Skeletal muscle satellite cell (primary cell): ENCODE data around the gene PUM1.

Experiments used
- H3K27me3 ChIP-seq: 2 replicates; pipeline ENCODE4 v1.7.0; 2013; ENCODE audit warnings: low read length; ENCODE audit not compliant: control insufficient read depth, insufficient read depth
- H3K36me3 ChIP-seq: 2 replicates; pipeline ENCODE4 v1.7.0; 2013; ENCODE audit warnings: mild to moderate bottlenecking, control low read depth, low read length; ENCODE audit not compliant: insufficient read depth
- H3K4me1 ChIP-seq: 2 replicates; pipeline ENCODE4 v1.7.0; 2013; ENCODE audit warnings: low read length; ENCODE audit not compliant: control insufficient read depth, insufficient read depth
- H3K4me2 ChIP-seq: 2 replicates; pipeline ENCODE4 v1.7.0; 2013; ENCODE audit warnings: mild to moderate bottlenecking, low read length
- H3K4me3 ChIP-seq: 2 replicates; pipeline ENCODE4 v1.7.0; 2013; ENCODE audit warnings: low read length
- H3K9ac ChIP-seq: 2 replicates; pipeline ENCODE4 v1.7.0; 2013; ENCODE audit warnings: mild to moderate bottlenecking, low read depth, low read length, moderate library complexity
- H3K9me3 ChIP-seq: replicated peaks from 2 replicates; pipeline ENCODE4 v1.7.0; 2013; ENCODE audit warnings: mild to moderate bottlenecking, control low read depth, low read length

Gene PUM1

DNA sequence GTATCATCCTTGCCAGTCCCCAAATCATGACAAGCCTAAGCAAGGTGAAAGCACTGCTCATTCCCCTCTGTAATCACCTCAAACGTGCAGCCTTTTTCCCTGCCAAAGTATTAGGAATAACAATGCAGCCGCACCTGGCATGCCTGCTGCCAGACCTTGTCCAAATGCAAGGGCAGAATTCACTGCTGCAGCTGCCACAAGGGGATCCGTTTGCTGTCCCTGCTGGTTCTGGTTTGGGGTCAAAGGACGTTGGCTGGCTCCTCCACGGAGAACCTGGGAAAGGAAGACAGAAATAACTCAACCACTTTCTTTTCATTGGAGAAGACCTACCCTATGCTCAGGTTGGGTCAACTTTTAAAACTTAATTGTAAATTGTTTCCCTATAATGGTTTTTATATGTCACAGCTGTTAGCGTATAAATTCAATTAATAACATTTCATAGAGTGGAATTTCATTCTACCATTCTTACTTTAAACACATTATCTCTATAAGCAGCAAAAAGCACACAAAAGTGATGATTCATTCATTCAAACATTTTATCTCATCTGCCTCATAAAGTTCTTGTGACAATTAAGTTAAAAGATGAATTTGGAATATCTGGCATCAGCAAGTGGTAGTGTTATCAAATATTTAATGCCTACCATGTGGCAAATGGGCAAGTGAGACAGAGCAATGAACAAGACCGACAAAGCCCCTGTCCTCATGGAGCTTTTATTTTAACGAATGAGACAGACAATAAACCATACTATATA, 97.1 kb downstream of the PUM1 start:
- H3K9ac ChIP-seq: no peak overlapping the region
- peaks cover 74% of the 10 kb centered on the region for H3K36me3 ChIP-seq
- H3K4me3 ChIP-seq: no peak overlapping the region
- peaks cover 29% of the 10 kb centered on the region for H3K4me1 ChIP-seq
- H3K4me2 ChIP-seq: no peak overlapping the region
- H3K9me3 ChIP-seq: no peaks in the 10 kb centered on the region
- H3K27me3 ChIP-seq: no peaks in the 10 kb centered on the region

- H3K4me3 ChIP-seq: peak overlapping the region; percentile 31
- H3K27me3 ChIP-seq: no peaks in the 10 kb centered on the region
- no peak overlapping the region for H3K9ac ChIP-seq
- H3K4me1 ChIP-seq: peaks cover 32% of the 10 kb centered on the region
- H3K4me2 ChIP-seq: peak overlapping the region; percentile 51
- H3K9me3 ChIP-seq: no peaks in the 10 kb centered on the region
- H3K36me3 ChIP-seq: peaks cover 81% of the 10 kb centered on the region
Measured at GRCh38 chr1:30966690-30967369, 98.7 kb downstream of the PUM1 start.

- H3K4me2 ChIP-seq: no peak overlapping the region
- peaks cover 83% of the 10 kb centered on the region for H3K36me3 ChIP-seq
- H3K9ac ChIP-seq: no peak overlapping the region
- H3K9me3 ChIP-seq: no peaks in the 10 kb centered on the region
- no peak overlapping the region for H3K4me3 ChIP-seq
- no peaks in the 10 kb centered on the region for H3K27me3 ChIP-seq
- peaks cover 32% of the 10 kb centered on the region for H3K4me1 ChIP-seq
Measured at GRCh38 chr1:30965924-30966599, 99.5 kb downstream of the PUM1 start.

DNA sequence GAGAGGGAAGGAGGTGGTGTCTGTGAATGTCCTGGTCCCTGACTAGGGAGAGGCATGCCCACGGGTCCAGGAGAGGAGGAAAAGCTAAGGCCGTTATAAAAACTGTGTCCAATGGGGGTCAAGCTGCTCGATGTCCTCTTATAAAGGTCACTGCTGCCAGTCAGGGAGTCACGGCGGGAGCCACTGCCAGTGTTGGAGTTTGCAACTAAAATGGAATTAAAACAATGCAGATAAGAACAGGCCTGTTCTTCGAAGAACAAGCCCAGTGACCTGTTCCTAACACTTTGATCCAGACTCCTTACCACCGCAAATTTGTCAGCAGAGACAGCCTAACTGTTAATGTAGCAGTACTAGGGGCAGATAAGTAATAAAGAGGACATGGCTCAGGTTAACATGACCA, 100.8 kb downstream of the PUM1 start:
- no peaks in the 10 kb centered on the region for H3K9me3 ChIP-seq
- peaks cover 82% of the 10 kb centered on the region for H3K36me3 ChIP-seq
- H3K9ac ChIP-seq: no peak overlapping the region
- no peak overlapping the region for H3K4me3 ChIP-seq
- H3K4me1 ChIP-seq: peaks cover 32% of the 10 kb centered on the region
- H3K4me2 ChIP-seq: no peak overlapping the region
- no peaks in the 10 kb centered on the region for H3K27me3 ChIP-seq

DNA sequence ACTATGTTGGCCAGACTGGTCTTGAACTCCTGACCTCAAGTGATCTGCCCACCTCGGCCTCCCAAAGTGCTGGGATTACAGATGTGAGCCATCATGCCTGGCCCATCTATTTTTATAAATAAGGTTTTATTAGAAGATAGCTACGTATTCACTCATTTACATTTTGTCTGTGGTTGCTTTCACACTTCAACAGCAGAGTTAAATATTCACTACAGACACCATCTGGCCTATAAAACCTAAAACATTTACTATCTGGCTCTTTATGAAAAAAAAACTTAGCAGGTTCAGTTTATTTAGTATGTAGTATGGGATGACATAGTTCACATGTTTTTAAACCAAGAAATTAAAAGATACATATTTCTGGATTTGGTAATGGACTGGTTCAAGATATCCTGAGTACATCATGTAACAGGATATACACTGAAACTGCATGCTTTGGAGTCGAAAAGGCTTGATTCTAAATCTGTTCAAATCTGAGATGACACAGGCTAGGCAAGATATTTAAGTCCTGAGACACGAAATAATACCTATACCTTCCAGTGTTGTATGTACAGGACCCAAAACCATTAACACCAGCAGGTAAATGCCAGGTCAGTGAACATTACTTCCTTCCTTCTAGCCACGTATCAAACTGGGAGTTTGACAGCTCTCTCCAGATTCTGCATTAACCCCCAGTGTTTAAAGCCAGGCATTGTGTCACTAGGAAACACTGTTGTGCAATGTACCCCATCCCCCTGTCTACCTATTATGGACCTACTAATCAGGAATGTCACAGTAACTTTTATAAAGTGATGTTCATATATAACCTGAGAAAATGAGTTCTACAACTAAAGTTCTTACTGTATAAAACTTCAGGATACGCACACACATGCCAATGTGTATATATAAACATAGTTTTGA, 102.7 kb downstream of the PUM1 start:
- H3K4me2 ChIP-seq: no peak overlapping the region
- no peaks in the 10 kb centered on the region for H3K27me3 ChIP-seq
- peaks cover 23% of the 10 kb centered on the region for H3K4me1 ChIP-seq
- no peak overlapping the region for H3K9ac ChIP-seq
- H3K36me3 ChIP-seq: peaks cover 72% of the 10 kb centered on the region
- H3K9me3 ChIP-seq: no peaks in the 10 kb centered on the region
- no peak overlapping the region for H3K4me3 ChIP-seq

DNA sequence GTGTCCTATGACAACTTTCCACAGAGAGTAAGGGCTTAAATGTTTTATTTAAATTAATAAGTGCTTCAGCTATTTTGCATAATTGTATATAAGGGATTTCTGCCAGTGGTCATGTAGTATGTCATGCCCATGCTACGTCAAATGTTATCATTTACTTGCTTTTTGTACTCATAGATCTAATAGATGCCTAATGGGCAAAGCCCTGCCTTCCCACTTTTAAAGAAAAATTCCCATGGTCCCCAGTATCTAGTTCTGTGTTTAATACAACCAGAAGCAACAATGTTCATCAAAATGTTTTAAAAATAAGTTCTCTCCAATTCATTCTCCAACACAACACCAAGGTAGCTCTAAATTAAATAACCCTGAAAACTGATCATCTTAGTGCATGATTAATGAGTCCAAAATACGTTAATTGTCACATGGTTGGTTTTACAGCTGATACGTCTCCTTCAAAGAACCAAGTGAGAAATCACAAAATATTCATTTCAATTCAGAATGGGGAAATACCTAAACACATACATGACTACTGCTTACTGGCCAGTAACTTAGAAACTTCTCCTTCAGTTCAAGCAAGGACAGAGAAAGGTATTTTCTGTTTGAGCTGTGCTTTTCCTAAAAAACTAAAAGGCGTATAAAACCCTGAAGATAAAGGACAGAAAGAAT, 107.8 kb downstream of the PUM1 start:
- H3K36me3 ChIP-seq: peaks cover 56% of the 10 kb centered on the region
- H3K4me2 ChIP-seq: no peak overlapping the region
- H3K4me1 ChIP-seq: peaks cover 17% of the 10 kb centered on the region
- no peaks in the 10 kb centered on the region for H3K27me3 ChIP-seq
- H3K4me3 ChIP-seq: no peak overlapping the region
- H3K9ac ChIP-seq: no peak overlapping the region
- H3K9me3 ChIP-seq: no peaks in the 10 kb centered on the region

DNA sequence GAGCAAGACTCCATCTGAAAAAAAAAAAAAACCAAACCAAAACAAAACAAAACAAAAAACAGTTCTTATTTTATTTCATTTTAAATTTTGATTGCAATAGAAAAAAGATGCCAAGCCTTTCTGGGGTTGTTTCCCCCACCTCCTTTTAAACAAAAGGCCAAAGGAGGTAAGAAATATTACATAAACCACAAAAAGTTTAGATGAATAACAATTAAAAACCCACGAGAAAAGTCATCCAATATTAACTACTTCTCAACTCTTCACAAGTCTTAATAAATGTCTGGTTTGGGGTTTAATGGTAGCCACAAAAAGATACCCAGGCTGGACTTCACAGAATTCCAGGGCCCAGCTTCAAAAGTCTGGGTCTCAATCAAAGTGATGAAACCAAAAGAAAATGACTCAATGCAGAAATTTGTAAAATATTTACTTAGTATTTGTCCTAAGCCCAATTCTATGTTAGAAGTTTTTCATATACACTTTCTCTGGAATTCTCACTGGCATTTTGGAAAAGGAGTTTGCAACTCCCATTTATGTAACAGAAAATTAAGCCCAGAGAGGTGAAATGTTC, 110.0 kb downstream of the PUM1 start:
- Histone ChIP-seq H3K9ac (peak overlapping the region; percentile 47), H3K4me1 (peaks cover 17% of the 10 kb centered on the region), H3K9me3 (no peaks in the 10 kb centered on the region), H3K27me3 (no peaks in the 10 kb centered on the region), H3K4me3 (no peak overlapping the region), H3K36me3 (peaks cover 62% of the 10 kb centered on the region), H3K4me2 (peak overlapping the region; percentile 66)

DNA sequence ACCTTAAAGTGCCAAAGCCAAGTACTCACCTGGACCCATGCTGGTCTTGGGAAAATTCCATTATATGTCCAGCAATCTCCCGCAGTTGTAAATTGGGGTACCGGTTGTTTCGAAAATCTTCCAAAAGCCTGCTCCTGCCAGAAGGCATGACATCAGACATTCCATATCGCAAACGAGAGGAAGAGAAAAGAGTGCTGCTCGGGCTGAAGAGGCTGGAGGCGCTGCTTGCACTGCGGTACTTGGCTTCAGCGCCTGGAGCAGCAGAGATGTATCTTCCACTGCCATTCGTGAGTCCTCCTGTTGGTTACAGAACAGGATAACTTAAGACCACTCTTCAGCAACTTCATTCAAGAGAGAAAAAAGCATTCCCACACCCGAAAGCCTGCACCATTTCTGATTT, 111.8 kb downstream of the PUM1 start:
- Histone ChIP-seq H3K9me3 (no peaks in the 10 kb centered on the region), H3K4me3 (no peak overlapping the region), H3K27me3 (no peaks in the 10 kb centered on the region), H3K4me2 (no peak overlapping the region), H3K4me1 (peaks cover 20% of the 10 kb centered on the region), H3K9ac (no peak overlapping the region), H3K36me3 (peaks cover 63% of the 10 kb centered on the region)

DNA sequence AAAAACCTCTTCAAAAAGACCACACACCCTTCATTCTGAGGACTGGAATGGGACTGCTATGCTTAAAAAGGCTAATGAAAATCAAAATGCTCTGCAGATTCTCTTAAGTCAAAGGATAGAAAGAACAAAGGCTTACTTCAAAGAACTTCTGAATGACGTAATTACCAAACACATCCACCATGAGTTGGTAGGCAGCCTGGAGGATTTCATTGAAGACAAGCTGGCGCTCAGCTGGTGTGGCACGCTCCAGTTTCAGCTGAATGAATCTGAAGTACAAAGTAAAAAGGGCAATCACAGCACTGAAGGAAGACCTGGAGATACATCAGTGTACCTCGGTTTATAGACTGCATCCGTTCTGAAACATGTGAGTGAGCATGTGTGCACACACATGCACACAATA, 113.4 kb downstream of the PUM1 start:
- no peak overlapping the region for H3K4me2 ChIP-seq
- H3K9me3 ChIP-seq: no peaks in the 10 kb centered on the region
- peaks cover 23% of the 10 kb centered on the region for H3K4me1 ChIP-seq
- no peaks in the 10 kb centered on the region for H3K27me3 ChIP-seq
- no peak overlapping the region for H3K4me3 ChIP-seq
- peaks cover 71% of the 10 kb centered on the region for H3K36me3 ChIP-seq
- no peak overlapping the region for H3K9ac ChIP-seq

GRCh38 chr1:30950700-30951099, 114.8 kb downstream of the PUM1 start:
- Histone ChIP-seq H3K9me3 (no peaks in the 10 kb centered on the region), H3K4me3 (no peak overlapping the region), H3K9ac (no peak overlapping the region), H3K36me3 (peaks cover 71% of the 10 kb centered on the region), H3K27me3 (no peaks in the 10 kb centered on the region), H3K4me1 (peaks cover 11% of the 10 kb centered on the region), H3K4me2 (no peak overlapping the region)
